DMS153 treated with DMSO at 0.1 percent for 48 hours (cell line): ENCODE results near the gene CA10.

Experiments
- DNase-seq: peaks from one replicate; lab custom pipeline; 2025; ENCODE audit not compliant: unreplicated experiment; lab: John Stamatoyannopoulos, UW

CA10 gene

GRCh38 chr17:51657224-51657623 lies 501.3 kb downstream of the CA10 start:
- DNase-seq, result no peak

- DNase-seq, result no peak
These were observed 504.6 kb downstream of the CA10 start for GRCh38 chr17:51653878-51654277.

- DNase-seq, result no peak
These were observed 506.0 kb downstream of the CA10 start for GRCh38 chr17:51652529-51652928.

- DNase-seq, result no peak
These were observed 506.8 kb downstream of the CA10 start for GRCh38 chr17:51651513-51652298.

GRCh38 chr17:51650772-51651171 lies 507.7 kb downstream of the CA10 start:
- DNase-seq, result no peak

- DNase-seq, result no peak
These were observed 508.3 kb downstream of the CA10 start for GRCh38 chr17:51650202-51650601.

GRCh38 chr17:51647826-51648225 lies 510.7 kb downstream of the CA10 start:
- DNase-seq, result no peak

GRCh38 chr17:51647067-51647466 lies 511.4 kb downstream of the CA10 start:
- no peak for DNase-seq

- no peak for DNase-seq
These were observed 512.0 kb downstream of the CA10 start for GRCh38 chr17:51646539-51646938.

GRCh38 chr17:51645056-51645455 lies 513.5 kb downstream of the CA10 start:
- no peak for DNase-seq

- DNase-seq, result no peak
These were observed 514.6 kb downstream of the CA10 start for GRCh38 chr17:51643702-51644490.

- DNase-seq, result no peak
These were observed 516.5 kb downstream of the CA10 start for GRCh38 chr17:51642029-51642428.

GRCh38 chr17:51640108-51640622 lies 518.3 kb downstream of the CA10 start:
- no peak for DNase-seq

GRCh38 chr17:51638971-51639370 lies 519.5 kb downstream of the CA10 start:
- no peak for DNase-seq

- no peak for DNase-seq
These were observed 522.2 kb downstream of the CA10 start for GRCh38 chr17:51636291-51636690.

- DNase-seq, result no peak
These were observed 528.3 kb downstream of the CA10 start for GRCh38 chr17:51630101-51630671.

- no peak for DNase-seq
These were observed 529.3 kb downstream of the CA10 start for GRCh38 chr17:51629232-51629631.

- no peak for DNase-seq
These were observed 530.7 kb downstream of the CA10 start for GRCh38 chr17:51627779-51628178.

GRCh38 chr17:51618476-51618875 lies 540.0 kb downstream of the CA10 start:
- DNase-seq, result no peak

- DNase-seq, result no peak
These were observed 540.5 kb downstream of the CA10 start for GRCh38 chr17:51617986-51618385.

GRCh38 chr17:51613255-51613654 lies 545.3 kb downstream of the CA10 start:
- DNase-seq, result no peak

GRCh38 chr17:51612692-51613091 lies 545.8 kb downstream of the CA10 start:
- no peak for DNase-seq
